Nasal cavity respiratory epithelium epithelial cell of viscerocranial mucosa (primary cell): ENCODE measurements around the gene ELOVL1. TPM values are rescaled to one million over a fixed set of nuclear protein-coding genes. Genes with fewer than 3 reads are reported as not detected.

Experiments used
- total RNA-seq: library from RNA; depleted of rRNA; stranded (reverse); fragments of >200 nt; gene quantifications from 2 replicates; pipeline ENCODE4 v1.2.3, GENCODE V29; 2014

The ELOVL1 gene
- 44.4 and 52.7 TPM in 2 replicates for total RNA-seq

DNA sequence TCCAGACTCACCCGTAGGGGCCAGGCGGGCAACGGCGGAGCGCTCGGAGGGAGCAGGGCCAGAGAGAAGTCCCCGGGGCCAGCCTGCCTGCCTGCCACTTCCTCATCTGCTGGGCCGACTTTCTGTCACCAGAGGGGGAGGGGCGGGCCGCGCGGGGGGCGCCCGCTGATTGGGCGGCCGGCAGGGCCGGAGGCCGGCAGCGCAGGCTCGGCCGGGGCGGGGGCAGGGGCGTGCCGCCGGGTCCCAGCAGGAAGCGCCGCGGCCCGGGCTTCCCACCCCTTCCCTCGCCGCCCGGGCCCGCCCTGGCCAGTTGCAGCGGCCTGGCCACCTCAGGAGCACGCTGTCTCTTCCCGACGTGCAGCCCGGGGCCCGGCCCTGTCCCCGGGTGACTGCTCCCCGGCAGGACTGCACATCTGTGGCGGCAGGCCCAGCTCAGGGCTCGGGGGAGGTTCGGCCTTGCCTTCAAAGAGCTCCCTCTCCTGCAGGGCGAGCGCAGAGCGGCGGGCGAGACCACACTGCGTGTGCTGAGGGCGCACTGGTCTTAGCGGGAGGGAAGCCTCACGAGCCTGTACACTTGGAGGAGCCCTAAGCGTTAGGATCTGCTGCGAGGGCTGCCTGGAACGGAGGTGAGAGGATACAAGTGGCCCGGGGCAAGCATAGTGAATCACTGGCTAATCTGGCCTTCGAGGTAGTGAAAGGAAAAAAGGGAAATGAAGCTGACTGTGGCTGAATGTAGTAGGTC is at the start of gene ELOVL1:
TSS of gene ELOVL1 (minus strand) at position 108 of the 742 bp plus-strand sequence. CDS start 2,402 bp downstream, outside the sequence.

DNA sequence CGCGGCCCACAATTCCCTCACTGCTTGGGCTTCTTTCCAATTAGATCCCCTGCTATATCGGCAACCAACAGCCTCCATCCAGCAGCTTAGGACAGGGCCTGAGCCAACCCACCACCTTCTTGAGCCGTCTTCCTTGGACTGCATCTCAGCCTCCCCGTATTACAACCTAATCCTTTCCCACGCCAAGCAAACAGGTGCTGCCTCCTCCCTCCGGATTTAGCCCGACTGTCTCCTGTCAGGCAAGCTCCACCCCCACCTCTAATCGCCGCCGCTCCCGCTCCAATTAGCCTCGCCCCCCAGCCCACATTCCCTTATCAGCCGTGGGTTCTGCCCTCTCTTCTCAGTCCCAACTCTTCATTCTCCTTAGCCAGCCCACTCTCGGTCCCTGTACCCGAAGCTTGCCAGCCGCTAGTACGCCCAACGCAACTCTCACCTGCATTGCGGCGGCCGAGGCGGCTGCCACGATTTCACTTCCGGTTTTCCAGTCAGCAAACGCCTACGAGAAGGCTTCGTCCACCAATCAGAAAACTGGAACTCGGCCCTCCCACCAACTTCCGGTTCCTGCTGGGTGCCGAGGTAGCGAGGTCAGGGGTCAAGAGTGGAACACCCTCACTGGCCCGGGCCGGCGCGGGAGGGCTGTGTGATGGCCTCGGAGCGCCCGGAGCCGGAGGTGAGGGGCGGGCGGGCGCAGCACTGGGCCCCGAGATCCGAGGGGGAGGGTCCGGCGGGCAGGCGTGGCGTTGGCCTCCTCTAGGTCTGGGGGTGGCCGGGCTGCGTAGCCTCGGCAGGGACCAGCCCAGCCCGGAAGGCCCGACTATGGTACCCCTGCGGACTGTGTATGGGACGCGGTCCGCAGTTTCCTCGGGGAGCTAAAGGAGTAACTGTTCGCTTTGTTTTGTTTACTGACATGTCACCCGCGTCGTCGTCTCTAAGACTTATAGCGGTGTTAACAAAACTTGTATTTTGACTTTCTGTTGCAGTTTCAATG is 21.8 kb upstream of the ELOVL1 start, which contains the start of the genes MED8 and SZT2:
TSS of gene MED8 (minus strand) at position 475 of the 988 bp plus-strand sequence. CDS start at position 439, 36 bp downstream.
TSS of gene SZT2 (plus strand) at position 574 of the 988 bp plus-strand sequence. CDS start at position 644, 70 bp downstream.

DNA sequence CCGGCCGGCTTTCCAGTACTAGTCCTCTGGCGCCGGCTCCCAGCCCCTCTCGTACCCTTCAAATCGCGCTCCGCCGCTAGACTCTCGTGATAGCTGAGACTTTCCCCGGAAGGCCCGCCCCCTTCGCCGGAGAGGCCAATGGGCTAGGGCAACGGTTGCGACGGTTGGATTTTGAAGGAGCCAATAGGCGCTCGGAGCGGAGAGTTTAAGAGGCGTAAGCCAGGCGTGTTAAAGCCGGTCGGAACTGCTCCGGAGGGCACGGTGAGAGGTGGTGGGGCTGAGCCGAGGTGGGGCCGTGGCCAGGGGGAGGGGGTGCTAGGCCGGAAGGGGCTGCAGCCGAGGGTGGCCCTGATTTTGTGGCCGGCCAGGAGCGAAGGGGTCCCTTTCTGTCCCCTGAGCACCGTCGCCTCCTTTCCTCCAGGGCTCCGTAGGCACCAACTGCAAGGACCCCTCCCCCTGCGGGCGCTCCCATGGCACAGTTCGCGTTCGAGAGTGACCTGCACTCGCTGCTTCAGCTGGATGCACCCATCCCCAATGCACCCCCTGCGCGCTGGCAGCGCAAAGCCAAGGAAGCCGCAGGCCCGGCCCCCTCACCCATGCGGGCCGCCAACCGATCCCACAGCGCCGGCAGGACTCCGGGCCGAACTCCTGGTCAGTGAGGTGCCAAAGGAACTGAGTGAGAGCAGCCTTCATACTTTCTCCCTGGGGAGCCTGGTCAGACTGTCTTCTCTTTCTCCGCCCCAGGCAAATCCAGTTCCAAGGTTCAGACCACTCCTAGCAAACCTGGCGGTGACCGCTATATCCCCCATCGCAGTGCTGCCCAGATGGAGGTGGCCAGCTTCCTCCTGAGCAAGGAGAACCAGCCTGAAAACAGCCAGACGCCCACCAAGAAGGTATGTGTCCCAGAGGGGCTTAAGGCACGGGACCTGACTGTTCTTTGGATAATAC is 8.8 kb downstream of the ELOVL1 start, which contains the start of gene CDC20:
TSS of gene CDC20 (plus strand) at position 236 of the 948 bp plus-strand sequence. CDS start at position 471, 235 bp downstream.

DNA sequence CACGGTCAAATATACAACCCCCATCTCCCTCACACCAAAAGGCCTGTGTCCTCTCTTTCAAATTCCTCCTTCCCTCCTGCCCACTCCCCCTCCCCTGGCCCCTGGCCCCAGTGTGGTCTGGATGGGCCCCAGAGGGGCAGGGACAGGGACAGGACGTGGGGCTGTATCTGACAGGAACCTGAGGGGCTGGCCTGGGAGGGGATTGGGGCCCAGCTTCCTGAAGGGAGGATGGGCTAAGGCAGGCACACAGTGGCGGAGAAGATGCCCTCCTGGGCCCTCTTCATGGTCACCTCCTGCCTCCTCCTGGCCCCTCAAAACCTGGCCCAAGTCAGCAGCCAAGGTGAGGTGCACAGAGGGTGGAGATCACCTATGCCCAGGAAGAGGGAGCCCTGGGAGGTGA is 30.2 kb downstream of the ELOVL1 start, which contains the start of gene MPL:
TSS of gene MPL (plus strand) at position 231 of the 400 bp plus-strand sequence. CDS start at position 262, 31 bp downstream.

Other genes with a start within 250 kb of the ELOVL1 start
- gene EBNA1BP2, start 195.7 kb downstream of the ELOVL1 start, total RNA-seq, result 112 and 197 TPM in 2 replicates
- gene CFAP57, start 195.7 kb downstream of the ELOVL1 start, total RNA-seq, result 0.07 and 0.34 TPM in 2 replicates
- 2.8 and 15.4 TPM in 2 replicates for gene TMEM125, start 98.0 kb downstream of the ELOVL1 start, total RNA-seq
- gene C1orf210, start 82.4 kb downstream of the ELOVL1 start, total RNA-seq, result 5.5 and 5.8 TPM in 2 replicates
- 0.14 and 0.34 TPM in 2 replicates for gene TIE1, start 67.0 kb downstream of the ELOVL1 start, total RNA-seq
- not detected in 2 replicates for gene MPL, start 30.2 kb downstream of the ELOVL1 start, total RNA-seq
- gene CDC20, start 9.0 kb downstream of the ELOVL1 start, total RNA-seq, result 0.21 and 1.4 TPM in 2 replicates
- gene MED8, start 21.8 kb upstream of the ELOVL1 start, total RNA-seq, result 40.2 and 97.7 TPM in 2 replicates
- 11.6 and 24.6 TPM in 2 replicates for gene SZT2, start 21.9 kb upstream of the ELOVL1 start, total RNA-seq
- 13.6 and 18.5 TPM in 2 replicates for gene HYI, start 85.9 kb upstream of the ELOVL1 start, total RNA-seq
- 120 and 993 TPM in 2 replicates for gene PTPRF, start 162.9 kb upstream of the ELOVL1 start, total RNA-seq